ENCODE measurements around the gene LRP2. TPM values are rescaled to one million over a fixed set of nuclear protein-coding genes. Genes with fewer than 3 reads are reported as not detected.

Gene LRP2
- total and polyA plus RNA-seq, 2 of the 4 experiments (the other 2 are of a cell fraction), result not detected

GRCh38 chr2:169330555-169331198 lies 31.7 kb downstream of the LRP2 start:
- Histone ChIP-seq H3K4ac (ENCODE audit: low read depth, low read length) (no peak overlapping the region), H3K36me3 (ENCODE audit: control insufficient read depth, insufficient read depth, low read length) (no peaks in the 10 kb centered on the region), H2AK9ac (replicated peaks; ENCODE audit: low read depth, low read length, poor library complexity) (no peak overlapping the region), H4K5ac (ENCODE audit: low read depth, low read length) (no peak overlapping the region), H3K27ac (ENCODE audit: insufficient read depth, low read length) (no peak overlapping the region), H3K14ac (replicated peaks; ENCODE audit: low read depth, low read length) (no peak overlapping the region), H3K9me3 (ENCODE audit: control insufficient read depth, insufficient read depth, low read length) (no peaks in the 10 kb centered on the region), H3K4me2 (ENCODE audit: low read depth, low read length) (no peak overlapping the region), H3K23ac (ENCODE audit: low read depth, low read length) (no peak overlapping the region), H2BK15ac (ENCODE audit: low read depth, low read length) (no peak overlapping the region), H2AFZ (replicated peaks; ENCODE audit: low read length, poor library complexity) (no peak overlapping the region), H2BK20ac (ENCODE audit: low read depth, low read length) (no peak overlapping the region), H2BK5ac (ENCODE audit: low read depth, low read length, poor library complexity, severe bottlenecking) (no peak overlapping the region), H3K9ac (ENCODE audit: low read depth, low read length) (no peak overlapping the region), H4K20me1 (ENCODE audit: insufficient read depth, low read length) (no peaks in the 10 kb centered on the region), H2BK120ac (ENCODE audit: low read depth, low read length) (no peak overlapping the region), H4K91ac (ENCODE audit: insufficient read depth, low read depth, low read length) (no peak overlapping the region), H3K79me1 (ENCODE audit: low read depth in 1 of 2, low read length in 2 of 2) (no peaks in the 10 kb centered on the region), H2AK5ac (ENCODE audit: low read depth, low read length) (no peak overlapping the region), H3K4me3 (ENCODE audit: insufficient read depth, low read depth, low read length) (no peak overlapping the region), H3K56ac (ENCODE audit: extremely low read depth, insufficient read depth, low read length) (no peak overlapping the region), H3K27me3 (ENCODE audit: control insufficient read depth, insufficient read depth, low read length) (no peaks in the 10 kb centered on the region), H3K9me1 (ENCODE audit: insufficient read depth, low read length) (no peaks in the 10 kb centered on the region), H4K8ac (ENCODE audit: low read depth in 2 of 2, low read length in 2 of 2) (no peak overlapping the region), H3K4me1 (ENCODE audit: control insufficient read depth, insufficient read depth, low read length) (no peaks in the 10 kb centered on the region), H3K18ac (ENCODE audit: low read depth, low read length) (no peak overlapping the region)
- intact Hi-C loops (cut with micrococcal nuclease) (no loop called here), in situ Hi-C loops (cut with MboI; ENCODE audit: low sequenced_read_pairs) (no loop called here), dilution Hi-C loops (cut with HindIII; ENCODE audit: low sequenced_read_pairs, unreplicated experiment) (no loop called here)
- no TSS peak for BruUV-seq (replicated peaks)
- ATAC-seq (ENCODE audit: low read depth), result no peak
- TF ChIP-seq POLR2A (IDR thresholded peaks at IDR 0.05; ENCODE audit: low read depth, low read length), result no peak
- no peak for TF ChIP-seq RFX5 (IDR thresholded peaks at IDR 0.05; ENCODE audit: low read depth, low read length)
- TF ChIP-seq NFE2L2 (IDR thresholded peaks at IDR 0.05; ENCODE audit: low read depth, low read length), result no peak
- TF ChIP-seq SMC3 (IDR thresholded peaks at IDR 0.05; ENCODE audit: low read depth, low read length), result no peak
- TF ChIP-seq ELK1 (IDR thresholded peaks at IDR 0.05; ENCODE audit: borderline replicate concordance, low read depth, low read length), result no peak
- no peak for TF ChIP-seq CEBPB (IDR thresholded peaks at IDR 0.05; ENCODE audit: low read depth, low read length)
- ChIA-PET POLR2A (ENCODE audit: unreplicated experiment) (no interaction called here), CTCF (no interaction called here)
- WGBS, 2 experiments (ENCODE audit: extremely low coverage in 2 of 2, insufficient read length in 1 of 2), result no CpG with 5 or more reads among the region's 6 CpGs
- no peak for DNase-seq
